ENCODE data around the gene SLC8A2.
A peak's percentile ranks its signal among the peaks of the same experiment; 100 is the strongest.

Gene SLC8A2, protein sequence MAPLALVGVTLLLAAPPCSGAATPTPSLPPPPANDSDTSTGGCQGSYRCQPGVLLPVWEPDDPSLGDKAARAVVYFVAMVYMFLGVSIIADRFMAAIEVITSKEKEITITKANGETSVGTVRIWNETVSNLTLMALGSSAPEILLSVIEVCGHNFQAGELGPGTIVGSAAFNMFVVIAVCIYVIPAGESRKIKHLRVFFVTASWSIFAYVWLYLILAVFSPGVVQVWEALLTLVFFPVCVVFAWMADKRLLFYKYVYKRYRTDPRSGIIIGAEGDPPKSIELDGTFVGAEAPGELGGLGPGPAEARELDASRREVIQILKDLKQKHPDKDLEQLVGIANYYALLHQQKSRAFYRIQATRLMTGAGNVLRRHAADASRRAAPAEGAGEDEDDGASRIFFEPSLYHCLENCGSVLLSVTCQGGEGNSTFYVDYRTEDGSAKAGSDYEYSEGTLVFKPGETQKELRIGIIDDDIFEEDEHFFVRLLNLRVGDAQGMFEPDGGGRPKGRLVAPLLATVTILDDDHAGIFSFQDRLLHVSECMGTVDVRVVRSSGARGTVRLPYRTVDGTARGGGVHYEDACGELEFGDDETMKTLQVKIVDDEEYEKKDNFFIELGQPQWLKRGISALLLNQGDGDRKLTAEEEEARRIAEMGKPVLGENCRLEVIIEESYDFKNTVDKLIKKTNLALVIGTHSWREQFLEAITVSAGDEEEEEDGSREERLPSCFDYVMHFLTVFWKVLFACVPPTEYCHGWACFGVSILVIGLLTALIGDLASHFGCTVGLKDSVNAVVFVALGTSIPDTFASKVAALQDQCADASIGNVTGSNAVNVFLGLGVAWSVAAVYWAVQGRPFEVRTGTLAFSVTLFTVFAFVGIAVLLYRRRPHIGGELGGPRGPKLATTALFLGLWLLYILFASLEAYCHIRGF

DNA sequence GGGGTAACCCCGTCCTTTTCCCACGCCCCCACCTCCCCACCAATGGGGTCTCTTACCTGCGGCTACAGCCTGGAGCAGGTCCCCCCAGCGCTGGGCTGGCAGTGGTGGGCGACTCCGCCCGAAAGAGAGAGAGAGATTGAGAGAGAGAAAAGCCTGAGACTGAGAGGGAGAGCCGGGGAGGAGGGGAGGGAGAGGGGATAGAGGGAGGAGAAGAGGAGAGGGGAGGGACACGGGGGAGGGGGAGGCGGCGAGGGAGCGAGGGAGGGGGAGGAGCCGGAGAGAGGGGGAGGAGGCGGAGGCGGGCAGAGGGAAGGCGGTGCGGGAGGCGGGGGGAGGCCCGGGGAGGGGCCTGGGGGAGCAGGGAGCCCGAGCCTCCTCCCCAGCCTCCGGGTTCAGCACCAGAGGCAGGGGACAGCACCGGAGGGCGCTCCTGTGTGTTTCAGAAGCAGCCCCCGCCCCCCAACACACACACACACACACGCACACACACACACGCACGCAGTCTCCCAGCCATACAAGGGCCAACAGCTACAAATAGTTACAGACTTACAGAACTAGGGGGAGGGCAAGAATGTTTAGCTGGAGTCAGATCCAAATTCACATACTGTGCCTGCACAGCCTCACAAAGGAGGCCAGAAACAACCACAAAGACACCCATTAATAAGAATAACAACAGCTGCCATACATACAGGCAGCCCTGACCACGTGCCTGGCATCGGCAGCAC, at the start of gene SLC8A2:
Gene SLC8A2, minus strand, starts transcription at position 161 of the 725 bp plus-strand sequence. CDS start 5,490 bp downstream, outside the sequence.
- DNase-seq: no peak

DNA sequence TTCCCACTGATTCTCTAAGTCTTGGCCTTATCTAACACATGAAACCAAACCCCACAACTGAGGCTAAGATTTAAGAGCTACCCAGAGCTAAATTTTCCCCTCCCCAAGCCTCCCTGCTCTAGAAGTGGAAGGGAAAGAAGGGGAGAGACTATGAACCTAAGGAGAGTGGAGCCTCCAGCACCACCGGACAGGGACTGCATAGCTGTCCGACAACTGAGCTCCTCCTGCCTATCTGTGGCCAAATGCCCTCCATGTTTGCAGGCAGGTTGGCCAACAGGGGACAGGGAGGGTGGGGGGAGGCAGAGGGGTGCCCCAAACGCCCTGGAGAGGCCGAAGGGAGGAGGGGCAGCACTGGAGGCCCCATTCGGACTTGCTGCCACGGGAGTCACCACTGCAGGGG, 49.1 kb upstream of the SLC8A2 start:
- DNase-seq: no peak

DNA sequence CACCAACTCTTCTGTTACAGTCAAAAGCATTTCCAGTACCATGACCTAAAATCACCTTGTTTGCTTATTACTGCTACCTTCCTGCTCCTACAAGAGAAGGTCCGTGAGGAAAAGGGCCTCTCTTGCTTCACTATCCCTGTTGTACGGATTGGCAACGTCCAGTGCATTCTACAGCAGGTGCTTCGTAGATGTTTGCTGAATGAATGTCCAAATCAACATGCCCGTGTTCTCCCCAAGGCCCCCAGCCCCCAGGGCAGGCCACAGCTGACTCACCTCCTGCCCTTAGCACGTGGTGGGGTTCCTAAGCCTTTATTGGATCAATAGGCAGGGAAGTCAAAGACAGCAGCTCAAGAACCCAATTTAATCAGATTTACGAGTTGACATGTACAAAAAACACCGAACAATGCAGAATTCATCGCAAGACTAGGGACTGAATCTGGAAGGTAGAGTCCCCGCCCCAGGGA, 48.7 kb upstream of the SLC8A2 start:
- DNase-seq: no peak

DNA sequence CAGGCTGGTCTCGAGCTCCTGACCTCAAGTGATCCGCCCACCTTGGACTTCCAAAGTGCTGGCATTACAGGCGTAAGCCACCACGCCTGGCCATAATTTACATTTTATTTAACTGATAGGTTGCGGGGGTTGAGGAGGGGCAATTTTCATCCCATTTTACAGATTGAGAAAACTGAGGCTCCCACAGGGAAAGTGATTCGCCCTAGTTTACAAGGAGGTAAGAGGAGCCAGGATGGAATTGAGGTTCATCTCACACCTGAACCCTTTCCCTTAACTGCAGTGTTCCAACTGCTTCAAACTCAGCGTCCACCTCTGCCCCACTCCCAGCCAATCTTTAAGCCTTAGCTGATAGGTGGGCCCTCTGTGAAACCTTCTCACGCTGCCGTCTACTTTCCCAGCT, 47.2 kb upstream of the SLC8A2 start:
- DNase-seq: no peak

DNA sequence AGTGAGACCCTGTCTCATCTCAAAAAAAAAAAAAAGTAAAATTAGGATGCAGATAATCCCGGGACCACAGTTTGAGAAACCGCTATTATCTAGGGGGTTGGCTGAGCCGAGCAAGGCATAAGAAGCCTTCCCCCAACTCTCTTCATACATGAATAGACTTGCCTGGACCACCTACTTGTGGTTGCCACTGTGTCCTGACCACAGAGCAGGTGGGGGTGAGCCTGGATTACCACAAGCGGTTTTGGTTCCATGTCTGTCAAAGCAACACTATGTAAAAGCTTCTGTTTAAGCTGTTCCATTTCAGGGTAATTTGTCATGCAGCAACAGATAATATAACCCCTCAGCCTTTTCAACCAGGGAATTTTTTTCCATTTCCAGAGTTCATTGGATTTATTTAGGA, 46.4 kb upstream of the SLC8A2 start:
- no peak for DNase-seq

DNA sequence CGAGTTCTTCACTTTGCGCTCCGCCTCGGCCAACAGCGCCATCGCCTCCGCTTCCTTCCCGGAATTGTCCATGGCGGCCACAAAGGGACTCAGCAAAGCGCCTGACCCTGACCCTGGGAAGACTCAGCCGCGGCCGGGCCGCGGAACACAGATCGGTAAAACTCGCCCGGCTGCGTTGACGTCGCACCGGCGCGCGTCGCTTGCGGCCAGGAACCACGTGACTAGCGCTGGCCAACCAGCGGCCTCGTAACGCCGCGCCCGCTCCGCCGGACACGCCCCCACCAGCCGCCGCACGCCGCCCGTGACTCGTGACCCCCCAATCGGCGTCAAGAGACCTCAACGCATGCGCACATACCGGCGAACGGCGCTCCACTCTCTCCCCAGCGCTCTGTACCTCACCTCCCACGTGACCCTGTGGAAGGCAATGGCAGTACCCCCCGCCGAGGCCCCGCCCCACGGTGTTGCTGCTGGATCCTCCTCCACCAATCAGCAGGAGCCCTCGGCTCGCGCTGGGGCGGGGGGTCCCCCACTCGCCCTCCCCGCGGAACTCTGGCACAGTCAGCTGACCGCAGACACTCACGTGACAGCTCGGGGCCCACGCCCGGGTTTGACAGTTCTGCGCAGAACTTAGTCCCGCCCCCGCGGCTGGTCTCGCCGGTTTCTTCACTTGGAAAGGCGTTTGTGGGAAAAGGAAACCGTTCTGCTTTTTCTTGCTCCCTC, 43.3 kb upstream of the SLC8A2 start, which contains the start of gene NAPA:
Gene NAPA, minus strand, starts transcription at position 195 of the 720 bp plus-strand sequence. Its CDS starts 123 bp downstream, at position 72.
- DNase-seq: peak; percentile 96 to 100

DNA sequence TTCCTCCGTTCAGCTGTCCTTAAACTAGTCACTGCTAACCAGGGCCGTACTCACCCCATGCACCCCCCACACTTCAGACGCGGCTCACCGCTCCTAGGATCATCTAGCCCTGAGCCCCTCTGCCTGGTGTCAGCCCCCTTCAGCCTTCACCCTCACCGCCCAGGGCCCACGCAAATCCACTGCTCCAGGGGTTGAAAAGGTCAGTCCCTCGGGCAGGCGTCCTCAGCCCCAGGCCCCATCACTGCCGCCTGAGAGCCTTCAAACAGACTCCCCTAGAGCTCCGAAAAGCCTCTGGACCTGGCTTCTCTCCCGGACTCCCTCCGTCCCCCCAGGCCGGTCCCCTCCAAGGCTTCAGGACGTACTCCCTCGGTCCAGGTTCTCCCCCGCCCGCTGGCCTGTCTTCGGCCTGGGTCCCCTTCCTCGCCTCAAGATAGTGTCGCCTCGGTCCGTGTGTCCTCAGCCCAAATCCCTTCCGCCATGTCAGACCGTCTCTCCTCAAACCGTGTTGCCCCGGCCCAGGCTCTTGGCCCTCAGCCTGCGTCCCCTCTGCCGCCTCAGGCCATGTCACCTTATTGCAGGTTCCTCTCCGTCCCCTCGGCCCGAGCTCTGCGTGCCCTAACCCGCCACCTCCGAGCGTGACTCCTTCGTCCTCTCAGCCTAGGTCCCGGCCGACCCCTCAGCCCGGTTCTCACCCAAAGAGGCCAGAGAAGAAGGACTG, 42.6 kb upstream of the SLC8A2 start:
- DNase-seq: no peak

DNA sequence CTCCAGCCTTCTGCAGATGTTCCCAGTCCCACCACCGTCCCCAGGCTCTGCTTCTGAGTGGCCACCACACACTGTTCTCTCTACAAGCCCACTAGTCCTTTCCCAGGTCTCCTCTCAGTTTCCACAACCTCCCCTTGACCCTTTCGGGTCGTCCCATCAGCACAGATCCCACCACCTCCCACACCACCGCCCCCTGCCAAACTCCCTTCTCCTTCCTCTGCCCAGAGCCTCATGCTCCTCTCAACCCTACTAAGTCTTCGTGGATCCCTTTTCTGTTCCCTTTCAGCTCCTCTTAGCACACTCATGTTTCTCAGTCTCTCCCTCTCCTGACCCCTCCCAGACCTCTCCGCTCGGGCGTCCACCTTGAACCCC, 41.2 kb upstream of the SLC8A2 start:
- no peak for DNase-seq

DNA sequence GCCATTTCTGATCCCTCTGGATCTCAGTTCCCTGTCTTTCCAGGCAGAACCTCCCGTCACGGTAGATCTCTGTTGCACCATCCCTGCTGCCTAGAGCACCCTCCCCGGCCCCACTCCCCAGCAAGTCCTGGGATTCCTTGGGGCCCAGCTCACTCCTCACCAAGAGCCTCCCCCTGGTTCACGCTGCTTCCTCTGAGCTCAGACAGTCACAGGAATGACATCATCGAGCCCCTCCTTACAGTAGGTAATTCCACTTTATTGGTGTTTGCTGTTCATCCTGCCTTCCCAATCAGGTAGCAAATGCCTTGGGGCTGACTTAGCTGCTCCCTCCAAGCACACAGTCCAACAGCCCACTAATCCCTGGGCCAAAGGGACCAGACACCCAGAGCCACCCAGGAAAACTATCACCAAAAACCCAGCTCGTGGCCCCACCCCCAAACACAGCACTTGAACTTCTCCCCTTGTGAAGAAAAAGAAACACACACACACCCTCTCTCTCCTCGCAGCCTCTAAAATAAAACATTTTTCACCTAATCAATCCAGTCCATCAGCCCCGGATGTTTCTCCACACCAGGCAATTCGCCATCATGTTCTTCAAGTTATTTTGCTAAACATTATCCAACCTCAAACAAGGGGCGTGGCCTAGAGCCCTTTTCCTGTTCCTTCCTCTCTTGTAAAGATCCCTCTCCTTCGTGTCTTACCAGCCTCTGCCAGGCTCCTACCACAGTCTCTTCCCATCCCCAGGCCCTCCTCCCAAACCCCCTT, 40.7 kb upstream of the SLC8A2 start:
- DNase-seq: no peak

DNA sequence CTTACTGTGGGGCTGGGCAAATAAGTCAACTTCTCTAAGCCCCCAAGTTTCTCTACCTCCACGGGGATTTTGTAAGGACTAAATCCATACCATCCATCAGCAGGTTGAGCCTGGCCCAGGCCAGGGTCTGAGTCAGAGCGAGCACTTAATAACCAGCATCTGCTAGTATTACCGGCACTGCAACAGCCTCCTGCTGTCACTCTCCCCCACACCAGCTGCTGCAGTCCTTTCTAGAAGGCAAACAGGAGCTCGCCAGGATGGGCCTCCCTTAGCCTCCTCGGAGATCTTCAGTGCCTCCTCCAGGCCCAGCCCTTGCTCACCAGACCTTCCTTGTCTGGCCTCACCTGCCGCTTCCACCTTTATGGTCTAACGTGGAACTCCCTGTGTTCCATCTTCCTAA, 40.0 kb upstream of the SLC8A2 start:
- DNase-seq: no peak

DNA sequence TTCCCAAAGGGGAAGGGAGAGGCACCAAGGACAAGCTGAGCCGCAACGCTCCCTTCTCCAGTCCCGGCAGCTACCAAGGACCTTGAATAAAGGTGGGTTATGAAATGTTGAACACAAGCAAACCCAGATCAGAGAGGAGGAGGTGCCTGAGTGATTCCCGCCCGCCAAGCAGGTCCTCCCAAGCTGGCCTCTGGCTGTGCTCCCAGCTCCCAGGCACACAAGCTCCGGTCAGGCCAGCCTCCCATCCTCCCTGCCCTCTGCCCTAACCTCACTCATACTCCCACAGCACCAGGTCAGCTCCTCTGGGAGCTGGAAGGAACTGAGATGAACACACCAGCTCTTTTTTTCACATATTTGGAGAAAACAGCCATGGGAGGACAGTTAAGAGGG, 39.4 kb upstream of the SLC8A2 start:
- DNase-seq: no peak

DNA sequence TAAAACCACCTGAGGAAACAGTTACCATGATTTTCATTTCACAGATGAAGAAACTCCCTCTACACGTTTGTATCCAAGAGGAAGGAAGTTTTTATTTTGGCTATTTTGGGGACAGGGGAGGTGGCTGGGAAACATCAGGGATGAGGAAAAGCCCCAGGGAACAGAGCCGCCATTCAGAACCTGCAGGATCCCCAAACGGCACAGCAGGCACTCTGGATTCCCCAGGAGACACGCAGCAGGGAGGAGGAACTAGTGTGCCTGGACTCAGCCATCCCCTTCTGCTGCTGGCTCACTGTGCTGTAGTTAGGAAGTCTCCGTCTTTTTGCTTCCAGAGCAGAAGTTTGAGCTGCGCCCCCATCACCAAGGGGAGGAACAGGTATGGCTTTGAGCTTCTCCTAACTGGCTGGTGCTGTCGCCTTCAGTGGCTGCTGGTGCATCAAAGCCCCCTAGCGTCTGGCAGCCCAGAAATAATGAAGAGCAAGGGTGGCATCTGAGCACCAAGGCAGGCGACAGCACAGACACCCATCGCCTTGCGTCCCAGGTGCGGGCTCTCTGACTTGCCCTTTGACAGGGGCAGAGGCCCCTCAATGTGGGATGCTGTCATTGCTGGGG, 38.9 kb upstream of the SLC8A2 start:
- no peak for DNase-seq

DNA sequence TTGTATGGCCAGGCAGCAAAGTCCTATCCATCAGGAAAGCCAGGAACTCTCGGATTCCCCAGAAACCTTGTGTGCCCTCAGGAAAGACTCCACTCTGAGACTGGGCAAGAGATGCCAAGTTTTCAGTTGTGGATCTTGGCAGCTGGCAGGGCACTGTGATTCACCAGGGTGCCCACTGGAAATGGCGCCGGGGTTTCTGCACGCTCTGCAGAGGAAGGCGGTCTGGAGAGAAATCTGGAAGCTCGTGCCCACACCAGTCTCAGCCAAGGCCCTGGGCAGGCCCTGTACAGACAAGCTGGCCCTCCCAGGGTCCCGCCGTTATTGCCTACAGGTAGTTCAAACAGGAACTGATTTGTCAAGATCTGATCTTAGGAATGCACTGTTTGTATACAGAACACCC, 38.3 kb upstream of the SLC8A2 start:
- no peak for DNase-seq

DNA sequence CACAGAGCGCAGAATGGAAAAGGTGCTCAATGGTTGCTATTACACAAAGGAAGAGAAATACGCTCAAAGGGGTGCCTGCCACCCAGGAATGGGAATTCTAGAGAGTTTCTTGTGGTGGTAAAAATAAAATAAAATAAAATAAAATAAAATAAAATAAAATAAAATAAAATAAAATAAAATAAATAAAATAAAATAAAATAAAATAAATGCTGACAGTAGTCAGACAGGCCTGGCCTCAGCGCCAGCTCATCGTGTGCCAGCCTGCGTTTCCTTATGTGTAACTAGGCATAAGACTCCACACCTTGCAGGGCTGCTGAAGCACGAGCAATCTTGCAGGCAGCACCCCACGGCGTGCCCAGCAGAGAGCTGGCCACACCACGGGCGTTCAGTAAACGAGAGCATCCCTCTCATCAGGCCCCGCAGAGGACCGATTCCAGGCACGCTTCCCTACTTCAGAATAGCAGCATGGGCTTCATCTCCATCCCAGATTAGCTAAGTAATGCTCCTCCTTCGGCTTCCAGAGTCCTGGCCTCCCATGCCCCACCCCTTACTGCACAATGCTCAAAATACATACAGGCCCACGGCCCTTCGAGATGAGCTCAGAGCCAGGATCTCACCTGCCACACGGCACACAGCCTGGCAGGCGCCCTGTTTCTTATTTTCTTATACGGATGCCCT, 37.6 kb upstream of the SLC8A2 start:
- DNase-seq: no peak

DNA sequence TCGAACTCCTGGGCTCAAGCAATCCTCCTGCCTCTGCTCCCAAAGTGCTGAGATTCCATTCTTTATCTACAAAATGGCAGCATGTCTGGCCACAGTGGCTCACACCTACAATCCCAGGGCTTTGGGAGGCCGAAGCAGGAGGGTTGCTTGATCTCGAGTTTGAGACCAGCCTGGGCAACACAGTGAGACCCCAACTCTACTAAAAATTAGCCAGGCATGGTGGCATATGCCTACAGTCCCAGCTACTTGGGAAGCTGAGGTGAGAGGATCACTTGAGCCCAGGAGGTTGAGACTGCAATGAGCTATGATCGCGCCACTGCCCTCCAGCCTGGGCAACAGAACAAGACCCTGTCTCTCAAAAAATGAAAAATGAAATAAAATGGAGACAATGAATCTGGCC, 37.0 kb upstream of the SLC8A2 start:
- DNase-seq: no peak

DNA sequence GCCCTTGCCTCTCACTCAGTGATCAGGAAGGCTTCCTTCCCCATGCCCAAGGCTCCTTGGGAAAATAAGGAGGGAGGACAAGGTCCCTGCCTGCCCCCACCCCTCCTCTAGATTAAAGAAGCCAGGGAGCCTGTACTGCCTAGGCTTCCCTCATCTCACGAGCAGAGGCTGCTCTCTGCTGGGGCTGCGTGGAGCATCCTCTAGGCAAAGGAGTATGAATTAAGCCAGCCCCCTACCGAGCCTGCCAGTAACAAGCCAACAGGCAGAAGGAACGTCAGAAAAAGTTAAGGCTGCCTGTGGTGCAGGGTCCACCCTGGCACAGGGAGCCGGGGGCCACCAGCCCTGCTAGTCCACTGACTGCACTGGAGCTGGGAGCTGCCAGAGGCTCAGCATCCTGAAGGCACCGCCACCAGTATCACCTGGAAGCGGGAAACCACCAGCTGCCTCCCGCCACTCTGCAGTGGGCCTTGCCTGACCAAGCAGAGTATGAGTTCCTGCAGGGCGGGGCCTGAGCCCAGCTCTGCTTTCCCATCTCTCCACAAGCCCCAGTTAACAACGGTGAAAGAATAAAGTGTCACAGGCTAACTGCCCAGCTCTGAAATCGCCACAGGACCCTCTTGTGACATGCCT, 36.3 kb upstream of the SLC8A2 start:
- DNase-seq: no peak

DNA sequence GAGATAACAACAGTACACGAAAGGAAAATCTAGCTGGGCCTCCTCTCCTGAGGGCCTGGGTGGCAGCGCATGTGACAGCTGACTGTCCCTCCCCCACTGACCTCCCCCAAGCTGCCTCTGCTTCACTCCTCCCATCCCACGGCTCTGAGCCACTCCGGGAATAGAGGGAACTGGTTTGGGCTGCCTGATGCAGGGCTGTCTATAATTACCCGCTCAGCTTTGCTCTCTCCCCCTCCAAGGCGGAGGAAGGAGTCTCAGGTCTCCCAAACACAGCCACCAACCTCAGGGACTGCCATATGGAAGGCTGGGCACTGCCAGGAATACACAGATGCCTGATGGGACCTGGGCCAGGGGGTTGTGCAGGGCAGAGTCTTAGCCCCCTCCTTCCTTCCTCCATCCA, 35.3 kb upstream of the SLC8A2 start:
- DNase-seq: no peak

DNA sequence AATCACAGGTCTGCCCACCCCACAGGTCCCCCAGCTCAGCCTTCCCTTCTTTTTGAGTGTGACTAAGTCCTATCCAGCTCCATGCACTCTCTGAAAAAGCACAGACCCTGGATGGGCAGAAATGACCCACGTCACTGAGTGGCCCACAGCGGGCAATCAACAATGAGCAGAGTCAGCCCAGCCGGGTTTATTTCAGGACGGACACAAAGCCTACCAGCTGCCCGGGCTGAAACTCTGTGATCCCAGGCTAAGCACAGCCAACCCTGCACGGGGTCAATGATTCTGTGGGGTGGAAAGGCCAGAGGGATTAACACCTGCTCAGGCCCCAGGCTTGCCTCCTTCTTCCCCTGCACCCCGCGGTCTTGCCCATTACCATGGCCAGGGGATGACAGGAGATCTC, 34.8 kb upstream of the SLC8A2 start:
- no peak for DNase-seq

DNA sequence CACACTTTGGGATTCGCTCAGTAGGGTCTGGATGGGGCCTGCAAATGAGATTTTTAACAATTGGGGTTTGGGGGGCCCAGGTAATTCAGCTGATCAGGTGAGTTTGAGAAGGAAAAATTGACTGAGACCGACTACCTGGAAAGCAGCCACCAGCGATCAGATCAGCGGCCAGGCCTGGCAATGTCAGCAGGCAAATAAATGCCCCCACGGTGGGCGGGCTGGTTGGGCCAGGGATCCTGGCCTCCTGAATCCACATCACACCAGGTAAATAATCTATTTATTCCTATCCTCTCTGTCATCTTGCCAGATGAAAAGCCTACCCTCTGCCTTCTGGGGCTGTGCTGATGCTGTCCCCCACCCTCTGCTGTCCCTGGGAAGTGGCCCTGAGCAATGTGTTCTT, 33.8 kb upstream of the SLC8A2 start:
- DNase-seq: no peak

DNA sequence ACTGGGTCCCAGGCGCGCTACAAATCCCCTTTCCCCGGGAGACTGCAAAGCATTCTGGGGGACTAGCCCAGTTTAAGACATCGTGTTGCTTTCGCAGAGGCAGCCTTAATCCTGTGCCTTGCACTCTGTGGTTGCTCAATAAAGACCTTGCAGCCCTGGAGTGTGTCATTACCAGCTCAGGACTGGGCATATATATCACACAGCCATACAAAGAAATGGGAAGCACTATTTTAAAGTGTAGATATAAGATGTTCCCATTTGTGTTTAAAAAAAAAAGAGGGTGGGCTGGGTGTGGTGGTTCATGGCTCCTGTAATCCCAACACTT, 32.1 kb upstream of the SLC8A2 start:
- DNase-seq: no peak
